ENCODE measurements around the gene MED12L.

Gene MED12L

GRCh38 chr3:151269631-151270030 lies 184.2 kb downstream of the MED12L start:
- in situ Hi-C loops (cut with MboI; ENCODE audit: low pct_unique_long_range_greater_than_20kb, low sequenced_read_pairs, unreplicated experiment) = no loop called here
- no peak for DNase-seq (ENCODE audit: low spot score)
- no peak for TF ChIP-seq CTCF (IDR thresholded peaks at IDR 0.05; ENCODE audit: extremely low read depth, insufficient read depth, missing control alignments)

GRCh38 chr3:151275091-151275490 lies 189.6 kb downstream of the MED12L start:
- TF ChIP-seq CTCF (IDR thresholded peaks at IDR 0.05; ENCODE audit: extremely low read depth, insufficient read depth, missing control alignments) = no peak
- DNase-seq (ENCODE audit: low spot score) = no peak
- in situ Hi-C loops (cut with MboI; ENCODE audit: low pct_unique_long_range_greater_than_20kb, low sequenced_read_pairs, unreplicated experiment) = loop anchor here (5.0 kb wide), 2 partner anchors 48 to 103 kb away; no protein-coding TSS in a partner anchor

- TF ChIP-seq CTCF (IDR thresholded peaks at IDR 0.05; ENCODE audit: extremely low read depth, insufficient read depth, missing control alignments) = no peak
- no peak for DNase-seq (ENCODE audit: low spot score)
- in situ Hi-C loops (cut with MboI; ENCODE audit: low pct_unique_long_range_greater_than_20kb, low sequenced_read_pairs, unreplicated experiment) = loop anchor here (5.0 kb wide), 2 partner anchors 49 to 104 kb away; no protein-coding TSS in a partner anchor
Observed at GRCh38 chr3:151276038-151276686, 190.7 kb downstream of the MED12L start.

DNA sequence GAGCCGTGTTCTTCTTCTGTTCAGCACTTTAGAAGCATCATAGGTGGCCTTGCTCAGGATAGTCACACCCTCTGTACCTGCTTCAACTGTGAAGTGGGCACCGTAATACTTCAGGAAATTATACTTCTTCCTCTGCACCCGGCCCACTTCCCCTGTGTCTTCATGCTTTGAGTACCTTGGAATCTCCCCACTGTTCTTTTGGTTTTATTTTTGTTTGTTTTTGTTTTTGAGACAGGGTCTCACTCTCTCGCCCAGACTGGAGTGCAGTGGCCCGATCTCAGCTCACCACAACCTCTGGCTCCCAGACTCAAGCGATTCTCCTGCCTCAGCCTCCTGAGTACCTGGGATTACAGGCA lies 191.2 kb downstream of the MED12L start:
- in situ Hi-C loops (cut with MboI; ENCODE audit: low pct_unique_long_range_greater_than_20kb, low sequenced_read_pairs, unreplicated experiment) = loop anchor here (5.0 kb wide), 2 partner anchors 49 to 104 kb away; no protein-coding TSS in a partner anchor
- DNase-seq (ENCODE audit: low spot score) = no peak
- no peak for TF ChIP-seq CTCF (IDR thresholded peaks at IDR 0.05; ENCODE audit: extremely low read depth, insufficient read depth, missing control alignments)

GRCh38 chr3:151278230-151278629 lies 192.8 kb downstream of the MED12L start, which contains the start of gene P2RY14:
Gene P2RY14 (minus strand): TSS chr3:151278542. CDS start chr3:151214316, 64,226 bp downstream.
- DNase-seq (ENCODE audit: low spot score) = no peak
- in situ Hi-C loops (cut with MboI; ENCODE audit: low pct_unique_long_range_greater_than_20kb, low sequenced_read_pairs, unreplicated experiment) = loop anchor here (5.0 kb wide), 2 partner anchors 51 to 106 kb away; no protein-coding TSS in a partner anchor
- TF ChIP-seq CTCF (IDR thresholded peaks at IDR 0.05; ENCODE audit: extremely low read depth, insufficient read depth, missing control alignments) = no peak

DNA sequence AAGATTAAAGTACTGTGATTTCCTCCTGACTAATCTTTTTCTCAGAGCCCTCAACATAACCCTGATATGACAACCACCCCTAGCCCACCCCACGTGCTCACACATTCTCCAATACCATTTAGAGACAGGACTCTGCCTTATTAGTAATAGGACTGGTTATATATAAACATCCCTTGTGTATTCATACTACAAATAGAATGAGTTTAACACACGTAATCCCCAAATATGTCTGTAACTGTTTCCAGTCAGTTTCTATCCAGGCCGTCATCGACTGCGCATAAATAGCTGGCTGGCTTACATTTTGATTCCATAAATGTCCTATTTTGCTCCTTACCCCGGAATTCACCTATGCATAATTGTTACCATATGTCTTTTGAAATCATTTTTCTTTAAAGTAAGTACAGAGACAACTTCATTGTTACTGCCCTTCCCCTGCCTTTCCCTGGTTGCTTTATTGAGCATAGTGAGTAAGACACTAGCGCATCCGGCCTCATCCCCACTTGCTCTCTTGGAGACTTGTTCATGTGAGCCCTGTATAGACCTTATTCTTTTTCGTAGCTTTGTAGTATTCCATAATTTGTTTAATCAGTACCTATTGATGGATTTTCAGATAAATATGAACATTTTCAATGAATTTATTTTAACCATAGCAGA lies 196.3 kb downstream of the MED12L start:
- in situ Hi-C loops (cut with MboI; ENCODE audit: low pct_unique_long_range_greater_than_20kb, low sequenced_read_pairs, unreplicated experiment) = no loop called here
- TF ChIP-seq CTCF (IDR thresholded peaks at IDR 0.05; ENCODE audit: extremely low read depth, insufficient read depth, missing control alignments) = no peak
- DNase-seq (ENCODE audit: low spot score) = no peak

Data from GM13977 (cell line).